Raji (cell line): Measurements from ENCODE around the gene TRRAP.

Experiments
- POLR2A ChIP-seq: IDR thresholded peaks from 2 replicates; pipeline ENCODE4 v1.6.1; 2011; ENCODE audit warnings: low read depth, low read length, control low read depth; ENCODE audit not compliant: insufficient read depth

The TRRAP gene

GRCh38 chr7:98862203-98862602 is 16.1 kb upstream of the TRRAP start:
- no peak for TF ChIP-seq POLR2A

- TF ChIP-seq POLR2A = no peak
Measured at GRCh38 chr7:98862716-98863420, 15.5 kb upstream of the TRRAP start.

GRCh38 chr7:98863601-98864000 is 14.7 kb upstream of the TRRAP start:
- no peak for TF ChIP-seq POLR2A

- TF ChIP-seq POLR2A = no peak
Measured at GRCh38 chr7:98864731-98865453, 13.4 kb upstream of the TRRAP start.

- no peak for TF ChIP-seq POLR2A
Measured at GRCh38 chr7:98866351-98866750, 12.0 kb upstream of the TRRAP start.

- TF ChIP-seq POLR2A = no peak
Measured at GRCh38 chr7:98866765-98867164, 11.6 kb upstream of the TRRAP start.

- no peak for TF ChIP-seq POLR2A
Measured at GRCh38 chr7:98868450-98868849, 9.9 kb upstream of the TRRAP start.

GRCh38 chr7:98869027-98869596 is 9.2 kb upstream of the TRRAP start:
- no peak for TF ChIP-seq POLR2A

GRCh38 chr7:98869597-98870120 is 8.7 kb upstream of the TRRAP start, which contains the start of gene TMEM130:
Gene TMEM130 (minus strand): TSS chr7:98870014. CDS start chr7:98869861, 153 bp downstream.
- TF ChIP-seq POLR2A = no peak

GRCh38 chr7:98870121-98870651 is 8.1 kb upstream of the TRRAP start:
- TF ChIP-seq POLR2A = no peak

- no peak for TF ChIP-seq POLR2A
Measured at GRCh38 chr7:98870807-98871491, 7.4 kb upstream of the TRRAP start.

- no peak for TF ChIP-seq POLR2A
Measured at GRCh38 chr7:98872328-98872924, 5.9 kb upstream of the TRRAP start.

- TF ChIP-seq POLR2A = no peak
Measured at GRCh38 chr7:98874942-98875341, 3.4 kb upstream of the TRRAP start.

GRCh38 chr7:98875501-98875900 is 2.8 kb upstream of the TRRAP start:
- TF ChIP-seq POLR2A = no peak

GRCh38 chr7:98877146-98877545 is 1.2 kb upstream of the TRRAP start:
- no peak for TF ChIP-seq POLR2A

- no peak for TF ChIP-seq POLR2A
Measured at GRCh38 chr7:98877692-98878364, 504 bp upstream of the TRRAP start.
